ENCODE data around the gene TXNDC12. TPM values are rescaled to one million over a fixed set of nuclear protein-coding genes. Genes with fewer than 3 reads are reported as not detected.

The TXNDC12 gene
- polyA plus RNA-seq, 1 donor from 2014 or later = 42.3 TPM

DNA sequence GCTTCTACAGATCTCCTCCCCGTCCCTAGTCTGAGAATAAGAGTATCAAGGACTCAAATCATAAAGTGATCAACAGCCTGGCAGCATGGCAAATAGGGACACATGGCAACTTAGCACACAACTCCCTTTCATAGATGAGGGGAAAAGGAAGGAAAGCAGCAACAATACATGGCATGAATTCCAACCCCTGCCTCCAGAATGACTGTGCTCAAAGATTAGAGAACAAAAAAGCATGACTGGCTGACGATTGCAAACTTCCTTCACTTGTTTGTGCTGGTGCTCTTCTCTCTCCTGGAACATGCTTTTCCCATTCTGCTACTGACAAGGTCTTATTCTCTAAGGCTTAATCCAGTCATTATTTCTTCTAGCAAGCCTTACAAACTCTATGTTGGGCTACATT, 32.9 kb downstream of the TXNDC12 start:
- no peak overlapping the region for H3K27ac ChIP-seq (ENCODE audit: low read length)
- H3F3A ChIP-seq (ENCODE audit: insufficient read depth, low read length, poor library complexity, severe bottlenecking) = no peaks in the 10 kb centered on the region
- H3K79me2 ChIP-seq (replicated peaks; ENCODE audit: insufficient read depth, low read length) = no peaks in the 10 kb centered on the region
- H2AFZ ChIP-seq (ENCODE audit: low read depth, low read length) = no peak overlapping the region
- no peak overlapping the region for H3K4me2 ChIP-seq (ENCODE audit: low read length)
- H3K36me3 ChIP-seq (ENCODE audit: insufficient read depth, low read length) = no peaks in the 10 kb centered on the region
- H3K9me2 ChIP-seq (ENCODE audit: insufficient read depth, low read length) = no peaks in the 10 kb centered on the region
- H4K20me1 ChIP-seq (ENCODE audit: insufficient read depth) = no peaks in the 10 kb centered on the region
- TF ChIP-seq POLR2AphosphoS5 (IDR thresholded peaks at IDR 0.05) = no peak
- TF ChIP-seq EZH2 (IDR thresholded peaks at IDR 0.05; ENCODE audit: borderline replicate concordance, insufficient read depth, low read length, poor library complexity, severe bottlenecking) = no peak
- TF ChIP-seq TAF1 (IDR thresholded peaks at IDR 0.05; ENCODE audit: low read depth) = no peak
- TF ChIP-seq, protein P1, sequence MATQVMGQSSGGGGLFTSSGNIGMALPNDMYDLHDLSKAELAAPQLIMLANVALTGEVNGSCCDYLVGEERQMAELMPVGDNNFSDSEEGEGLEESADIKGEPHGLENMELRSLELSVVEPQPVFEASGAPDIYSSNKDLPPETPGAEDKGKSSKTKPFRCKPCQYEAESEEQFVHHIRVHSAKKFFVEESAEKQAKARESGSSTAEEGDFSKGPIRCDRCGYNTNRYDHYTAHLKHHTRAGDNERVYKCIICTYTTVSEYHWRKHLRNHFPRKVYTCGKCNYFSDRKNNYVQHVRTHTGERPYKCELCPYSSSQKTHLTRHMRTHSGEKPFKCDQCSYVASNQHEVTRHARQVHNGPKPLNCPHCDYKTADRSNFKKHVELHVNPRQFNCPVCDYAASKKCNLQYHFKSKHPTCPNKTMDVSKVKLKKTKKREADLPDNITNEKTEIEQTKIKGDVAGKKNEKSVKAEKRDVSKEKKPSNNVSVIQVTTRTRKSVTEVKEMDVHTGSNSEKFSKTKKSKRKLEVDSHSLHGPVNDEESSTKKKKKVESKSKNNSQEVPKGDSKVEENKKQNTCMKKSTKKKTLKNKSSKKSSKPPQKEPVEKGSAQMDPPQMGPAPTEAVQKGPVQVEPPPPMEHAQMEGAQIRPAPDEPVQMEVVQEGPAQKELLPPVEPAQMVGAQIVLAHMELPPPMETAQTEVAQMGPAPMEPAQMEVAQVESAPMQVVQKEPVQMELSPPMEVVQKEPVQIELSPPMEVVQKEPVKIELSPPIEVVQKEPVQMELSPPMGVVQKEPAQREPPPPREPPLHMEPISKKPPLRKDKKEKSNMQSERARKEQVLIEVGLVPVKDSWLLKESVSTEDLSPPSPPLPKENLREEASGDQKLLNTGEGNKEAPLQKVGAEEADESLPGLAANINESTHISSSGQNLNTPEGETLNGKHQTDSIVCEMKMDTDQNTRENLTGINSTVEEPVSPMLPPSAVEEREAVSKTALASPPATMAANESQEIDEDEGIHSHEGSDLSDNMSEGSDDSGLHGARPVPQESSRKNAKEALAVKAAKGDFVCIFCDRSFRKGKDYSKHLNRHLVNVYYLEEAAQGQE (IDR thresholded peaks at IDR 0.05; ENCODE audit: borderline replicate concordance) = no peak
- TF ChIP-seq MXI1 (conservative IDR thresholded peaks at IDR 0.05; ENCODE audit: poor library complexity, severe bottlenecking) = no peak
- no peak overlapping the region for H3K9ac ChIP-seq (ENCODE audit: low read length)
- no peaks in the 10 kb centered on the region for H3K9me3 ChIP-seq (ENCODE audit: low read length)
- H3K4me3 ChIP-seq (ENCODE audit: low read length) = no peak overlapping the region
- H3K27me3 ChIP-seq (ENCODE audit: insufficient read depth, low read depth, low read length) = no peaks in the 10 kb centered on the region

DNA sequence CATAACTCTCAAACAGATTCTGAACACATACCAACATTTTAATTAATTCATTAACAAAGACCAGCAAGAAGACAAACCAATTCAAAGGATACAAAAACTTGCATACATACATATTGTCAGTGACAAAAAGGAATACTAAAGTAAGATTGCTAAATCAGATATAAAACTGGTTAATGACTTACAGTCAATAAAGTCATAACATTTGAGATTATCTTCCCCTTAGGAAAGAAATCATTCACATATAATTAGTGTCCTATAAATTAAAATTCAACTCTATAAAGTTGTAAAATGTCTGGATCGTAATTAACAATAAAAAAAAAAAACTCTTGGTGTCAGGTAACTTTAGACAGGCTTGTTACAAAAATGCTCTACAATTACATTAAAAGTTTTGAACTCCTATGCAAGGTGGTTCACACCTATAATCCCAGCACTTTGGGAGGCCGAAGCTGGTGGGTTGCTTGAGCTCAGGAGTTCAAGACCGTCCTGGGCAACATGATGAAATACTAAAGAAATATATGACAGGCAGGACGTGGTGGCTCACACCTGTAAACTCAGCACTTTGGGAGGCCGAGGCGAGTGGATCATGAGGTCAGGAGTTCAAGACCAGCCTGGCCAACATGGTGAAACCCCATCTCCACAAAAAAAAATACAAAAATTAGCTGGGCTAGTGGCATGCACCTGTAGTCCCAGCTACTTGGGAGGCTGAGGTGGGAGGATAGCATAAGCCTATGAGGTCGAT, 46.8 kb downstream of the TXNDC12 start:
- no peaks in the 10 kb centered on the region for H3K36me3 ChIP-seq (ENCODE audit: insufficient read depth, low read length)

More for the DNA sequence above, 46.8 kb downstream of the TXNDC12 start:
- H3K4me2 ChIP-seq (ENCODE audit: low read length) = no peak overlapping the region
- H3K79me2 ChIP-seq (replicated peaks; ENCODE audit: insufficient read depth, low read length) = no peaks in the 10 kb centered on the region
- H2AFZ ChIP-seq (ENCODE audit: low read depth, low read length) = no peak overlapping the region
- H3F3A ChIP-seq (ENCODE audit: insufficient read depth, low read length, poor library complexity, severe bottlenecking) = no peaks in the 10 kb centered on the region
- no peak overlapping the region for H3K27ac ChIP-seq (ENCODE audit: low read length)
- no peak overlapping the region for H3K9ac ChIP-seq (ENCODE audit: low read length)
- TF ChIP-seq EZH2 (IDR thresholded peaks at IDR 0.05; ENCODE audit: borderline replicate concordance, insufficient read depth, low read length, poor library complexity, severe bottlenecking) = no peak
- TF ChIP-seq RAD21 (conservative IDR thresholded peaks at IDR 0.05) = no peak
- no peak for TF ChIP-seq MXI1 (conservative IDR thresholded peaks at IDR 0.05; ENCODE audit: poor library complexity, severe bottlenecking)
- TF ChIP-seq EP300 (conservative IDR thresholded peaks at IDR 0.05; ENCODE audit: poor library complexity, severe bottlenecking) = no peak
- TF ChIP-seq, protein P2, sequence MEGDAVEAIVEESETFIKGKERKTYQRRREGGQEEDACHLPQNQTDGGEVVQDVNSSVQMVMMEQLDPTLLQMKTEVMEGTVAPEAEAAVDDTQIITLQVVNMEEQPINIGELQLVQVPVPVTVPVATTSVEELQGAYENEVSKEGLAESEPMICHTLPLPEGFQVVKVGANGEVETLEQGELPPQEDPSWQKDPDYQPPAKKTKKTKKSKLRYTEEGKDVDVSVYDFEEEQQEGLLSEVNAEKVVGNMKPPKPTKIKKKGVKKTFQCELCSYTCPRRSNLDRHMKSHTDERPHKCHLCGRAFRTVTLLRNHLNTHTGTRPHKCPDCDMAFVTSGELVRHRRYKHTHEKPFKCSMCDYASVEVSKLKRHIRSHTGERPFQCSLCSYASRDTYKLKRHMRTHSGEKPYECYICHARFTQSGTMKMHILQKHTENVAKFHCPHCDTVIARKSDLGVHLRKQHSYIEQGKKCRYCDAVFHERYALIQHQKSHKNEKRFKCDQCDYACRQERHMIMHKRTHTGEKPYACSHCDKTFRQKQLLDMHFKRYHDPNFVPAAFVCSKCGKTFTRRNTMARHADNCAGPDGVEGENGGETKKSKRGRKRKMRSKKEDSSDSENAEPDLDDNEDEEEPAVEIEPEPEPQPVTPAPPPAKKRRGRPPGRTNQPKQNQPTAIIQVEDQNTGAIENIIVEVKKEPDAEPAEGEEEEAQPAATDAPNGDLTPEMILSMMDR (IDR thresholded peaks at IDR 0.05; ENCODE audit: poor library complexity, severe bottlenecking) = no peak
- TF ChIP-seq TAF1 (IDR thresholded peaks at IDR 0.05; ENCODE audit: low read depth) = no peak
- TF ChIP-seq SMC3 (conservative IDR thresholded peaks at IDR 0.05; ENCODE audit: poor library complexity) = no peak
- TF ChIP-seq, protein P1 (IDR thresholded peaks at IDR 0.05; ENCODE audit: borderline replicate concordance) = no peak
- no peak for TF ChIP-seq POLR2AphosphoS5 (IDR thresholded peaks at IDR 0.05)
- H3K9me2 ChIP-seq (ENCODE audit: insufficient read depth, low read length) = no peaks in the 10 kb centered on the region
- no peaks in the 10 kb centered on the region for H3K27me3 ChIP-seq (ENCODE audit: insufficient read depth, low read depth, low read length)
- no peaks in the 10 kb centered on the region for H3K9me3 ChIP-seq (ENCODE audit: low read length)
- no peaks in the 10 kb centered on the region for H4K20me1 ChIP-seq (ENCODE audit: insufficient read depth)
- H3K4me3 ChIP-seq (ENCODE audit: low read length) = no peak overlapping the region

All from neural cell (in vitro differentiated cells).